ENCODE data around the gene TFDP2.

TFDP2 gene

DNA sequence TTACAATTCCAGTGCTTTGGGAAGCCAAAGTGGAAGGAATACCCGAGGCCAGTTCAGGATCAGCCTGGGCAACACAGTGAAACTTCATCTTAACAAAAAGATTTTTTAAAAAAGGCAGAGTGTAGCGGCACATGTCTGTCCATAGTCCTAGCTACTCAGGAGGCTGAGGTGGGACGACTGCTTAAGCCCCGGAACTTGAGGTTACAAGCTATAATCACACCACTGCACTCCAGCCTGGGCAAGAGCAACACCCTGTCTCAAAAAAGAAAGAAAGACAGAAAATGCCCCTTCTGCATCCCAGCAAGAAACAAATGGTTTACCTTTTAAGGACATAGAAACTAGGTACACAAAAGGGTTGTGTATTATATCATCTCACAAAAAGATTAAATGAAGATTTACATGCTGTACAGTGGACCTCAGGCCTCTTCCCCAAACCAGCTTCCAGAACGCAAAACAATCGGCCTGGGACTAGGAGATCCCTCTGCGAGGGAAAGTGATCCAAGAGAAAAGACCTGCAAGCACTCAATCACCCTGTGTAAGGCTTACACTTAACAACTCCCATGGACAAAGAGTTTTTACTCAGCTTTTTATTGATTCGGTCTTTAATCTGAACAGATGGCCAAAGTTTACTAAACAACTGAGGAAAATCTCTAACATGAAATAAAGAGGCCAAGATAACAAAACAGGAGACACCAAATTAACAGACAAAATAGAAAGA is 21.2 kb downstream of the TFDP2 start:
- Histone ChIP-seq H3K36me3 (replicated peaks; ENCODE audit: low read depth, low read length) (no peaks in the 10 kb centered on the region), H3K79me2 (ENCODE audit: low read length) (no peaks in the 10 kb centered on the region), H4K20me1 (ENCODE audit: insufficient read depth, low read length) (no peaks in the 10 kb centered on the region), H3K4me3 (ENCODE audit: low read length) (no peak overlapping the region), H3K27me3 (ENCODE audit: low read depth, low read length) (no peaks in the 10 kb centered on the region), H3K4me2 (ENCODE audit: low read length) (no peak overlapping the region), H3K9ac (ENCODE audit: low read length) (no peak overlapping the region), H3K4me1 (ENCODE audit: low read length) (no peaks in the 10 kb centered on the region), H3K27ac (ENCODE audit: low read length) (no peak overlapping the region), H2AFZ (ENCODE audit: low read depth, low read length) (no peak overlapping the region), H3K9me3 (ENCODE audit: insufficient read depth, low read length) (no peaks in the 10 kb centered on the region)
- TF ChIP-seq, protein P1, sequence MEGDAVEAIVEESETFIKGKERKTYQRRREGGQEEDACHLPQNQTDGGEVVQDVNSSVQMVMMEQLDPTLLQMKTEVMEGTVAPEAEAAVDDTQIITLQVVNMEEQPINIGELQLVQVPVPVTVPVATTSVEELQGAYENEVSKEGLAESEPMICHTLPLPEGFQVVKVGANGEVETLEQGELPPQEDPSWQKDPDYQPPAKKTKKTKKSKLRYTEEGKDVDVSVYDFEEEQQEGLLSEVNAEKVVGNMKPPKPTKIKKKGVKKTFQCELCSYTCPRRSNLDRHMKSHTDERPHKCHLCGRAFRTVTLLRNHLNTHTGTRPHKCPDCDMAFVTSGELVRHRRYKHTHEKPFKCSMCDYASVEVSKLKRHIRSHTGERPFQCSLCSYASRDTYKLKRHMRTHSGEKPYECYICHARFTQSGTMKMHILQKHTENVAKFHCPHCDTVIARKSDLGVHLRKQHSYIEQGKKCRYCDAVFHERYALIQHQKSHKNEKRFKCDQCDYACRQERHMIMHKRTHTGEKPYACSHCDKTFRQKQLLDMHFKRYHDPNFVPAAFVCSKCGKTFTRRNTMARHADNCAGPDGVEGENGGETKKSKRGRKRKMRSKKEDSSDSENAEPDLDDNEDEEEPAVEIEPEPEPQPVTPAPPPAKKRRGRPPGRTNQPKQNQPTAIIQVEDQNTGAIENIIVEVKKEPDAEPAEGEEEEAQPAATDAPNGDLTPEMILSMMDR (IDR thresholded peaks at IDR 0.05; ENCODE audit: low read depth, low read length) = no peak
- TF ChIP-seq EZH2phosphoT487 (IDR thresholded peaks at IDR 0.05; ENCODE audit: low read depth) = no peak

GRCh38 chr3:142124243-142124642 is 25.1 kb downstream of the TFDP2 start:
- no peaks in the 10 kb centered on the region for H3K79me2 ChIP-seq (ENCODE audit: low read length)
- no peaks in the 10 kb centered on the region for H3K36me3 ChIP-seq (replicated peaks; ENCODE audit: low read depth, low read length)
- no peaks in the 10 kb centered on the region for H3K9me3 ChIP-seq (ENCODE audit: insufficient read depth, low read length)
- TF ChIP-seq, protein P1 (IDR thresholded peaks at IDR 0.05; ENCODE audit: low read depth, low read length) = no peak
- no peak for TF ChIP-seq EZH2phosphoT487 (IDR thresholded peaks at IDR 0.05; ENCODE audit: low read depth)
- H3K4me3 ChIP-seq (ENCODE audit: low read length) = no peak overlapping the region
- no peaks in the 10 kb centered on the region for H4K20me1 ChIP-seq (ENCODE audit: insufficient read depth, low read length)
- H3K4me1 ChIP-seq (ENCODE audit: low read length) = no peaks in the 10 kb centered on the region
- no peak overlapping the region for H3K9ac ChIP-seq (ENCODE audit: low read length)
- no peaks in the 10 kb centered on the region for H3K27me3 ChIP-seq (ENCODE audit: low read depth, low read length)
- no peak overlapping the region for H3K27ac ChIP-seq (ENCODE audit: low read length)
- no peak overlapping the region for H3K4me2 ChIP-seq (ENCODE audit: low read length)
- no peak overlapping the region for H2AFZ ChIP-seq (ENCODE audit: low read depth, low read length)

DNA sequence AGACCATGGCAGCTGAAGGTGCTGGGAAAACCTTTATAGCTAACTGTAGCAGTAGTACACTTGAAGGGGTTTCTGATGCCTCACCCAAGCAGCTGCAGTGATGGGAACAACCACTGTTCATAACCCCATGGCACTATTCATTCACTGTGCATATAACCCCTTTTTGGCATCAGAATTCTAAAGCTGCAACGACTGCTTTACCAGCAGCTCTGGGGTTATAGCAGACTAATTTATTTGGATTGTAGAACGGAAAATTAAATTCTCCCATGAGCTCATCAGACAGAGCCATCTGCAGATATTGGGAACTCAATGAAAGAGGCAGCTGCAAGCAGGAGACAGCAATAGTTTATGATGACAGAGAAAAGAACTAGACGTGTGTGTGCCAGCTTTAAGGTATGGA is 28.6 kb downstream of the TFDP2 start:
- no peak for TF ChIP-seq EZH2phosphoT487 (IDR thresholded peaks at IDR 0.05; ENCODE audit: low read depth)
- Histone ChIP-seq H3K9ac (ENCODE audit: low read length) (no peak overlapping the region), H3K4me2 (ENCODE audit: low read length) (no peak overlapping the region), H3K9me3 (ENCODE audit: insufficient read depth, low read length) (no peaks in the 10 kb centered on the region), H3K4me1 (ENCODE audit: low read length) (no peaks in the 10 kb centered on the region), H3K27ac (ENCODE audit: low read length) (no peak overlapping the region), H2AFZ (ENCODE audit: low read depth, low read length) (no peak overlapping the region), H4K20me1 (ENCODE audit: insufficient read depth, low read length) (no peaks in the 10 kb centered on the region), H3K27me3 (ENCODE audit: low read depth, low read length) (no peaks in the 10 kb centered on the region), H3K4me3 (ENCODE audit: low read length) (no peak overlapping the region), H3K79me2 (ENCODE audit: low read length) (no peaks in the 10 kb centered on the region), H3K36me3 (replicated peaks; ENCODE audit: low read depth, low read length) (no peaks in the 10 kb centered on the region)

DNA sequence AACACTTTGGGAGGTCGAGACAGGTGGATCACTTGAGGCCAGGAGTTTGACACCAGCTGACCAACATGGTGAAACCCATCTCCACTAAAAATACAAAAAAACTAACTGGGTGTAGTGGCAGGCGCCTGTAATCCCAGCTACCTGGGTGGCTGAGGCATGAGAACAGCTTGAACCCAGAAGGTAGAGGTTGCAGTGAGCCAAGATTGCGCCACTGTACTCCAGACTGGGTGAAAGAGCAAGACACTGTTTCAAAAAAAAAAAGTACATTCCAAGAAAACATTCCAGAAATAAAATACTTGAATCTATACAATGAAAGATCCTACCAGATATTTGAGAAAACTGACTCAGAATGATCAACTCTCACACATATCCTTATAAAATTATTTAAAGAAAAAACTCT is 30.4 kb downstream of the TFDP2 start:
- no peak overlapping the region for H2AFZ ChIP-seq (ENCODE audit: low read depth, low read length)
- no peaks in the 10 kb centered on the region for H3K4me1 ChIP-seq (ENCODE audit: low read length)
- H3K4me2 ChIP-seq (ENCODE audit: low read length) = no peak overlapping the region
- H4K20me1 ChIP-seq (ENCODE audit: insufficient read depth, low read length) = no peaks in the 10 kb centered on the region
- H3K27me3 ChIP-seq (ENCODE audit: low read depth, low read length) = no peaks in the 10 kb centered on the region
- no peaks in the 10 kb centered on the region for H3K79me2 ChIP-seq (ENCODE audit: low read length)
- H3K27ac ChIP-seq (ENCODE audit: low read length) = no peak overlapping the region
- TF ChIP-seq EZH2phosphoT487 (IDR thresholded peaks at IDR 0.05; ENCODE audit: low read depth) = no peak
- TF ChIP-seq, protein P1 (IDR thresholded peaks at IDR 0.05; ENCODE audit: low read depth, low read length) = no peak
- no peak overlapping the region for H3K9ac ChIP-seq (ENCODE audit: low read length)
- no peak overlapping the region for H3K4me3 ChIP-seq (ENCODE audit: low read length)
- no peaks in the 10 kb centered on the region for H3K36me3 ChIP-seq (replicated peaks; ENCODE audit: low read depth, low read length)
- H3K9me3 ChIP-seq (ENCODE audit: insufficient read depth, low read length) = no peaks in the 10 kb centered on the region

Data from OCI-LY3 (cell line).